Measurements from ENCODE around the gene COX8A.
A peak's percentile ranks its signal among the peaks of the same experiment; 100 is the strongest.

The COX8A gene

DNA sequence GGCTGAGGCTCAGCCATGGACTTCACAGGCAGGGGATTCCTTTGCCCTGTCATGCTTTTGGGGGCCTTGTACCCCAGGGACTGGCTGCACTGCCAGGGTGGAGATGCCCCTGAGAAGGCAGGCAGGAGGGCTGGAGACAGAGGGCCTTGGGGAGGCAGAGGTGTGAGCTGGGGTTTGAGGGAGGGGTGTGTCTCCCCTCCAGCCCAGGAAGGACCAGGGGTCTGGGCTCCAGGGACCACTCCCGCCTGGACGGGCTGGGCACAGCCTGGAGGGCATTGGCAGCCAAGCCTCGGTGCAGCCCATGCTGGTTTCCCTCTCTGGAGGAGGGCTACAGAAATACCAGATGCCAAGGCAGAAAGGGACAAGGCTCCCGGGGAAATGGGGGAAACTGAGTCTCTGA lies 31.3 kb downstream of the COX8A start:
- peaks cover 30% of the 10 kb centered on the region for H3K27me3 Mint-ChIP-seq
- no peaks in the 10 kb centered on the region for H3K9me3 Mint-ChIP-seq
- peaks cover 6% of the 10 kb centered on the region for H3K4me1 Mint-ChIP-seq (ENCODE audit: low read depth)
- H3K4me3 Mint-ChIP-seq, result no peak overlapping the region
- H3K27ac Mint-ChIP-seq, result no peak overlapping the region
- H3K36me3 Mint-ChIP-seq (ENCODE audit: low read depth), result no peaks in the 10 kb centered on the region

DNA sequence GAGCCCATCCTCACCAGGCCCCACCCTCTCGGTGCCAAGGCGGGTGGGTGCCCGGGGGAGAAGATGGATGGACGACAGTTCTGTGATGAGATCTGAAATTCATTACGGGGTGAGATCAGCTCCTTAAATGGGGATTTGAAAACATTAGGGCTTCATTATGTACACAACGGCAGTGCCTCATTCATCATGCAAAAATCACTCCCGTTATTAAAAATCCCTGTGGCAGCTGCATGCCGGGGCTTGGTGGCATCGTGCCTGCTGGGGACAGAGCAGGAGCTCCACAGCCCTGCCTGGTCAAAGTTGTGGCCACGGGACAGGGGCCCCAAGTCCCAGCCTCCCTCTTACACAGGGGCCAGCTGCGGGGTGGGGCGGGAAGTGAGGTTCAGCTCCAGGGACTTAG lies 32.0 kb downstream of the COX8A start:
- Mint-ChIP-seq H3K4me1 (ENCODE audit: low read depth) (peaks cover 6% of the 10 kb centered on the region), H3K4me3 (peak overlapping the region; percentile 13), H3K27me3 (peaks cover 30% of the 10 kb centered on the region), H3K27ac (no peak overlapping the region), H3K36me3 (ENCODE audit: low read depth) (peaks cover 2% of the 10 kb centered on the region), H3K9me3 (no peaks in the 10 kb centered on the region)

DNA sequence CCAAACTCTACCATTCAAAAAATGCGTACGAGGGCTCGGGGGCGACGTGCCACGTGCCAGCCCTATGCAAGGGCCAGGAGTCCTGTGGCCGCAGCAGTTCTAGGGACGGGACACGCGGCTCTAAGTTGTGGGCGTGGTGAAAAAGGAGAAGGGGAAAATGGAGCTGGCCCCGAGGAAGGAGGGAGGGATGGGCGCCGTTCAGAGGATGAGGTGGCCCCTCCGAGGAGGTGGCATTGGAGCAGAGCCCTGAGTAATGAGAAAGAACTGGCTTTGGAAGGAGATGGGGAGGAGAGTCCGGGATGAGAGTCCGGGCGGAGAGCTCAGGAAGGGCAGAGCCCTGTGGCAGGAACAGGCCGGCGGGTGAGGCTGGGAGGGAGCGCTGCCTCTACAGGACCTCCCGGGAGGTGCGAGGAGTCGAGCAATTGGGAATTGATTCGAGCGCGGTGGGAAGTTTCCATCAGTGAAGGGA lies 32.8 kb downstream of the COX8A start:
- H3K27me3 Mint-ChIP-seq, result peaks cover 26% of the 10 kb centered on the region

DNA sequence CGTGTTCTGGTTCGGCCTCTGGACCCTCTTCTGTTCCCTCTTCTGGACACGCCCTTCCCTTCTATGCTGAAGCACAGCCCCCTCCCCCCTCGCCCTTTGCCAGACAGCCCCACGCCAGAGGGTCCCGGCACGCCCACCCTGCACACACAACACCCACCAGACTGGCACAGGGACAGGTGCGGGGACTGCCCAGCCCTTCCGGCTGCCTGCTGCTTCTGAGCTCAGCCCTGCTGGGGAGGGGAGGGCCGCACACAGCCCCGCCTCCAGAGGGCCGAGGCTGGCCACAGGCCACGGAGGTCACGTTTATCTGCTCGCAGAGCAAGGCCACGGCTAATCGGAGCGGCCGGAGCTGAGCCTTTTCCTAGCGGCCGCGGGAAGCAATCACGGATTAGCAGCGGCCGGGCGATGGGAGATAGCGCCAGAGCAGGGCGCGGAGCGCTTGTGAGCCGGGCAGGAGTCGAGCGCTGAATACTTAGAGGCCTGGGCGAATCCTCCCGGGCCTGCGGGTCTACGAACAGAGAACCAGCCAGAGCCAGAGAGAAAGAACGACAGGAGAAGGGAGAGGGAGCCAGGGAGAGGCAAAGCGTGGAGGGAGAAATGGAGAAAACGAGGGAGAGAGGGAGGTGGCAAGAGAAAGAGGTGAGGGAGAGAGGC lies 33.3 kb downstream of the COX8A start:
- Mint-ChIP-seq H3K4me3 (peak overlapping the region; percentile 49), H3K4me1 (ENCODE audit: low read depth) (peaks cover 6% of the 10 kb centered on the region), H3K27ac (no peak overlapping the region), H3K27me3 (peaks cover 26% of the 10 kb centered on the region), H3K36me3 (ENCODE audit: low read depth) (peaks cover 5% of the 10 kb centered on the region), H3K9me3 (no peaks in the 10 kb centered on the region)

More for the DNA sequence above, 32.8 kb downstream of the COX8A start:
- peaks cover 5% of the 10 kb centered on the region for H3K36me3 Mint-ChIP-seq (ENCODE audit: low read depth)
- H3K9me3 Mint-ChIP-seq, result no peaks in the 10 kb centered on the region
- peak overlapping the region; percentile 49 for H3K4me3 Mint-ChIP-seq
- no peak overlapping the region for H3K27ac Mint-ChIP-seq
- H3K4me1 Mint-ChIP-seq (ENCODE audit: low read depth), result peaks cover 6% of the 10 kb centered on the region

DNA sequence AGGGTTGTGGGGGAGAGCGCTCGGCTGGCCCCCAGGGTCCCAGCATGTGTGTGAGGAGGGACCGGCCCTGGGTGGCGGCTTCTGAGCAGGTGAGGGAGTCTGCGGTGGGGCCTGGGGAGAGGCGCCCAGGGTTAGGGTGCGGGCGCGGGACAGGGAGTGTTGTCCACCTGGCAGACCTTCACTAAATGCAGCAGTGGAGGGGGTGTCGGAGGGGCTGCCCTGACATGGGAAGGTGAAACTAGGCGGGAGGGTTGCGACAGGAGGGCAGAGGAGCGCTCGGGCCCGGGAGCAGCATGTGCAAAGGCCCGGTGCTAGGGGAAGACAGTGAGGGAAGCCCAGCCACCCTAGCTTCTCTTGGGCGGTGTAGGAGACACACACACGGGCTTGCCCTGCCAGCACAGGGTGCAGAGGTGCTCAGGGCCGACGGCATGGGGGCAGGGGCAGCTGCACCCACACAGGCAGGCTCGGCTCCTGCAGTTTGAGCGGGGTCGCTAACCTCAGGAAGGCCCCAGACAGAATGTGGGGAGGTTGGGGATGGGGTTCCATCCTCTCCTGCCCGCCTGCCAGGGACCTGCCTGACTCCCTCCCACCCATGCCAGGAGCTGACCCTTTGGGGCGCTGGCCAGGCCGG lies 34.0 kb downstream of the COX8A start:
- Mint-ChIP-seq H3K27me3 (peaks cover 26% of the 10 kb centered on the region), H3K4me1 (ENCODE audit: low read depth) (peaks cover 6% of the 10 kb centered on the region), H3K27ac (no peak overlapping the region), H3K4me3 (no peak overlapping the region), H3K36me3 (ENCODE audit: low read depth) (peaks cover 5% of the 10 kb centered on the region), H3K9me3 (no peaks in the 10 kb centered on the region)

DNA sequence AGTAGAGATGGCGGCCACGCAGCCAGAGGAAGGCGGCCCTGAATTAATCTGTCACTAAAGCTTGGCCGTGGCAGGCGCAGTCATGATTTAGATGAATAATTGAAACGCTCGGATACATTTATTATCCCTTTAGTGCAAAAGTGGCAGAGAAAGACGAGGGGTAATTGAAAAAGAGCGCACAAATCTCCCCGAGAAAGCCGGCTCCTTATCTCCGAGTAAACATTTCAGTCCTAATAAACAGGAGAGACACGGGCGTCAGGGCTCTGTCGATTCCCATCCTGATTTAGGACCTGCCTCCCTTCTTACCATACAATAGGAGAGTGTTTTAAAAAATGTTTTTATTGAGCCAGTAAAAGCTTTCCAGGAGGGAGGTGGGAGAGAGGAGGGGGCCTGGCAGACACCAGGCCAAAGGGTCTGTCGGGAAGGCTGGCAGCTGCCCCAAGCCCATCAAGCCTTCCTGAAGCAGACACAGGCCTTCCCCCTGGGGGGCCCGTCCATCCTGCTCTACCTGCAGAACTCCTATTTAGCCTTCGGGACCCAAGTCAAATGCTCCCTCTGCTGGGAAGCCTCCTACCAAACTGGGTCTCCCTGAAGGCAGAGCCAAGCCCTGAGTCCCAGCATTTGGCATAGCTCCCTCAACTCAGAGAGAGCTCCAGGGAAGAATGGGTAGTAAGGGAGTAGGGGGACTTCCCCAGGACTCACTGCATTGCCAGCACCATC lies 34.7 kb downstream of the COX8A start:
- no peak overlapping the region for H3K4me3 Mint-ChIP-seq
- H3K4me1 Mint-ChIP-seq (ENCODE audit: low read depth), result peaks cover 6% of the 10 kb centered on the region
- no peaks in the 10 kb centered on the region for H3K9me3 Mint-ChIP-seq
- H3K27me3 Mint-ChIP-seq, result peaks cover 26% of the 10 kb centered on the region
- H3K27ac Mint-ChIP-seq, result no peak overlapping the region
- H3K36me3 Mint-ChIP-seq (ENCODE audit: low read depth), result peaks cover 5% of the 10 kb centered on the region

DNA sequence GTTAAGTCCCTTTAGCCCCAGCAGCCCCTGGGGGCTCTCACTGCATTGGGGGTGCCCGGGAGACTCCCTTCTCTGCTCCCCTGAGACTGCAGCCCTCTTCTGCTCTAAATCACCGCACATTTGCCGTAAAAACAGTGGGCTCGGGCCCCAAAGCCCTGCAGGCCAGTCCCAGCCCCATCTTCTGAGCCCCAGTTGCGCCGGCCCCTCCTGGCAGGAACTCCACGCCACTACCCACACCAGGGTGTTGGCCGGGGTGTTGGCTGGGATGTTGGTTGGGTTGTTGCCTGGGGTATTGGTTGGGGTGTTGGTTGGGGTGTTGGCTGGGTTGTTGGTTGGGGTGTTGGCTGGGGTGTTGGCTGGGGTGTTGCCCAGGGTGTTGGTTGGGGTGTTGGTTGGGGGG lies 35.3 kb downstream of the COX8A start:
- Mint-ChIP-seq H3K4me1 (ENCODE audit: low read depth) (peaks cover 6% of the 10 kb centered on the region), H3K27ac (no peak overlapping the region), H3K36me3 (ENCODE audit: low read depth) (peaks cover 5% of the 10 kb centered on the region), H3K9me3 (no peaks in the 10 kb centered on the region), H3K4me3 (no peak overlapping the region), H3K27me3 (peaks cover 26% of the 10 kb centered on the region)

DNA sequence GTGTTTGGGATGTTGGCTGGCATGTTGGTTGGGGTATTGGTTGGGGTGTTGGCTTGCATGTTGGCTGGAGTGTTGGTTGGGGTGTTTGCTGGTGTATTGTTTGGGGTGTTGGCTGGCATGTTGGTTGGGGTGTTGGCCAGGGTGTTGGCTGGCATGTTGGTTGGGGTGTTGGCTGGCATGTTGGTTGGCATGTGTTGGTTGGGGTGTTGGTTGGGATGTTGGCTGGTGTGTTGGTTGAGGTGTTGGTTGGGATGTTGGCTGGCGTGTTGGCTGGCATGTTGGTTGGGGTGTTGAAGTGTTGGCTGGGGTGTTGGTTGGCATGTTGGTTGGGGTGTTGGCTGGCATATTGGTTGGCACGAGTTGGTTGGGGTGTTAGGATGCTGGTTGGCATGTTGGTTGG lies 36.4 kb downstream of the COX8A start:
- no peaks in the 10 kb centered on the region for H3K9me3 Mint-ChIP-seq
- peaks cover 5% of the 10 kb centered on the region for H3K36me3 Mint-ChIP-seq (ENCODE audit: low read depth)
- peaks cover 6% of the 10 kb centered on the region for H3K4me1 Mint-ChIP-seq (ENCODE audit: low read depth)
- H3K27ac Mint-ChIP-seq, result no peak overlapping the region
- H3K4me3 Mint-ChIP-seq, result no peak overlapping the region
- H3K27me3 Mint-ChIP-seq, result peaks cover 26% of the 10 kb centered on the region

DNA sequence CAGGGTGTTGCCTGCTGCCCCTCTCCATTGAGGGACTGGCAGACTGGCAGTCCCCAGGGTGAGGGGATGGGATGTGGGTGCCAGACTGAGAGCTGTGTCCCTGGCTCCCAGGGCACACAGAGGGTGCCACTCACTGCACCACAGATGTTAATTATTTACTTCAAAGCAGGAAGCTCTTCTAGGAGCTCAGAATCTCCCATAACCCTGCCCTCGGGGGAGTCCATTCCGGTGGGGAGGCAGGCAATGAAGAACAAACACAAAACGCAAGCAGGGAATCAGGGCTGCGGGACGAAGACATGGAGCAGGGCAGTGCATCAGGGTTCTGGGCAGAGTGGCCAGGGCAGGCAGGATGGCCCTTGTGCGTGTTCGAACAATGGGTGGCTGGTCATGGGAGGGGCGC lies 37.0 kb downstream of the COX8A start:
- H3K4me1 Mint-ChIP-seq (ENCODE audit: low read depth), result peaks cover 6% of the 10 kb centered on the region

DNA sequence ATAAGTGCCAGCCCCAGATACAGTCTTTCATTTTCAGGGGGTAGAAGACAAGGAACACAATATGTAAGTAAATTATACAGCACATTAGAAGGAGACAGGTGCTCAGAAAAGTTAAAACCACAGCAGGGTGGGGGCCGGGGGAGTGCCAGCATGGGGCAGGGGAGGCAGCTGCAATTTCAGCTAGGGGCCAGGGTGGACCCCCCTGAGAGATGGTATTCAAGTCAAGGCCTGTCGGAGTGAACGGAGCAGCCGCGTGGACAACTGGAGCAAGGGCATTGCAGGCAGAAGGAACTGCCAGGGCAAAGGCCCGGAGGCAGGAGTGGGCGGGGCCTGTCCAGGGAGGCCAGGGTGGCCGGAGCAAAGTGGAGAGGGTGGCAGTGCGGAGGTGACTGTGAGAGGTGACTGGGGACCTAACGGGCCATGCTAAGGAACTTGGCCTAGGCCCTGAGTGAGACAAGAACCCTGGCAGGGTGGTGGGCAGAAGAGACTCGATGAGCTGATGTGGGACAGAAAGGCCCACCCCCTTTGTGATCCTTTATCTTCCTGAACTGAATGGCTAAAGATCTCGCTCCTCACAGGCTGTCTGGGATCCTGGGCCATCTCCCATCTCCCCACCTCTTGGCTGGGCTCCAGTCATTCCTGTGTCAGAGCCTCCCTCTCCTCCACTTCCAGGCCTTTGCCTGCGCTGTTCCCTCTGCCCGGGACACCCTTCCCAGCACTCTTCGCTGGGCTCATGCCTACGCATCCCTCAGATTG lies 38.9 kb downstream of the COX8A start:
- H3K9me3 Mint-ChIP-seq, result no peaks in the 10 kb centered on the region

More for the DNA sequence above, 37.0 kb downstream of the COX8A start:
- Mint-ChIP-seq H3K9me3 (no peaks in the 10 kb centered on the region), H3K27ac (no peak overlapping the region), H3K27me3 (peaks cover 23% of the 10 kb centered on the region), H3K36me3 (ENCODE audit: low read depth) (peaks cover 5% of the 10 kb centered on the region), H3K4me3 (no peak overlapping the region)

DNA sequence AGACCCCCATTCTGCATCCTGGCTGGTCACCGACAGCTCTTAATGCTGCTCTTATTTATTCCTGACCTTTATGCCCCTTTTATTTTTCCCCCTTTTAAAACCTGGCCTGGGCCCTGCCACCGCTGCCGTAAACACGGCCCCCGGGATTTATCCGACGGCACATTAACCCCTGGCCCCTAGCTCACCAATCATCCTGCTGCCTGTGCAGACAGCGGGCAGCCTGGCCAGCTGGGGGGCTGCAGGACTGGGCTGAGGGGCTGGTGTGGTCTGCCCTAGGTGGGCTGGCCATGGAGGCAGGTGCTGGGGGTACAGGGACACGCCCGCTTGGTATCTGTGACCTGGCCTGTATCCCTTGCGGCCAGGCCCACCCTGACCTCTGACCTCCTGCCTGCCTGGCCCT lies 39.9 kb downstream of the COX8A start:
- no peaks in the 10 kb centered on the region for H3K4me1 Mint-ChIP-seq (ENCODE audit: low read depth)
- H3K36me3 Mint-ChIP-seq (ENCODE audit: low read depth), result peaks cover 5% of the 10 kb centered on the region
- no peaks in the 10 kb centered on the region for H3K9me3 Mint-ChIP-seq

More for the DNA sequence above, 38.9 kb downstream of the COX8A start:
- H3K27me3 Mint-ChIP-seq, result peaks cover 6% of the 10 kb centered on the region
- peaks cover 5% of the 10 kb centered on the region for H3K36me3 Mint-ChIP-seq (ENCODE audit: low read depth)
- no peak overlapping the region for H3K27ac Mint-ChIP-seq
- H3K4me3 Mint-ChIP-seq, result no peak overlapping the region
- H3K4me1 Mint-ChIP-seq (ENCODE audit: low read depth), result no peaks in the 10 kb centered on the region

DNA sequence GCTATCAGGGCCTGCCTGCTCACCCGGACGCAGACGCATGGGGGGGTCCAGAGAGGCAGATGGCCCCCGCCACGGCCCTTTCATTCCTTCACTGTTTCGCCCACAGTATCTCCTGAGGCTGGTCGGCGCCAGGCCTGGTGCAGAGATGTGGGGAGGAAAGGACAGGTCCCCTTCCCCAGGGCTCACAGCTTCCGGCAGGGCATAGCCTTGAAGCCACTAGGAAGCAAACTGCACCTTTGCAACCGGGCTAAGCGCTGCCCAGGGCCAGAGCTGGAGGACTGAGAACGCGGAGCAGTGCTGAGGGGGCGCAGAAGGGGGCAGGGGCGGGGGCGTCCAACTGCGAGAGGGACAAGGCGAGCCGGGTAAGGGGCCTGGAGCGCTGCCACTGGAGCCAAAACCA lies 41.1 kb downstream of the COX8A start:
- Mint-ChIP-seq H3K9me3 (no peaks in the 10 kb centered on the region), H3K4me1 (ENCODE audit: low read depth) (no peaks in the 10 kb centered on the region), H3K27me3 (no peaks in the 10 kb centered on the region), H3K4me3 (no peak overlapping the region), H3K27ac (no peak overlapping the region), H3K36me3 (ENCODE audit: low read depth) (peaks cover 5% of the 10 kb centered on the region)

More for the DNA sequence above, 39.9 kb downstream of the COX8A start:
- Mint-ChIP-seq H3K27me3 (no peaks in the 10 kb centered on the region), H3K27ac (no peak overlapping the region), H3K4me3 (no peak overlapping the region)

DNA sequence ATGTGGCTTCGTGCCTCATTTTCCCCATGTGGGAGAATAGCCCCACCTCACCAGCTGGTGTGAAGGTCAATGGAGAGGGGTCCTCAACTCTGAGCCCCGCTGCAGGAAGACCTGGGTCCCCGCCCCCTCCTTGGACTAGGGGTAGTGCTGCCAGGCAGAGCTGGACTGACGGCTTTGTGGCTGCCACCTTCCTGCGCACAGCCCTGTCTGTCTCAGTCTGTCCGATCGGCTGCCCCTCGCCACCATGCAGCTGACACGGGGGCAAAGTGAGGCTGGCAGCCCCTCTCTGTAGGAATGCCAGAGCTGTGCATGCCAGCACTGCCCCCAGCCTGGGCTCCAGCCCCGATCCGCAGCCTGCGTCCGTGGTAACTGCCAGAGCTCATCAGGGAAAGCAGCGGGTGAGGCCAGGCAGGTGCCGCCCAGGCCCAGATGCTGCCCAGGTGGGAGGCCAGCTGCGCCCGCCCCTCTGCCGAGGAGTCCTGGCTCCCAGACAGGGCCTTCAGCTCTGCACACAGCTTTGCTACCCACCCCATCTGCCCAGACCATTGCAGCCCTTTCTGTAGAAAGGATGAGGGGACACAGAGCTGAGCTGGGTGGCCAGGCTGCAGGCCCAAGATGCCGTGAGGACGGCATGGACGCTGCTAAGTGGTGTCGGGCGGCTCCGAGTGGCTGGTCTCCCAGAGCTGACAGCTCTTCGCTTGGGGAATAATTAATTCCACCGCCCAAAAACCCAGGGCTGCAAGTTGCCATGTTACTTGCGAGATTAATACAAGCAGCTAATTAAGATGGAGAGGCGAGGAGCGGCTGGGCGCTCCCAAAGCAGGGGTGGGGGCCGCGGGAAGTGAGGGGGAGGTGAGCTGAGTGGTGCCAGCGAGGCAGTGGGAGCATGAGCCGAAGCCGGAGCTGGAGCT lies 41.8 kb downstream of the COX8A start:
- Mint-ChIP-seq H3K4me3 (no peak overlapping the region), H3K4me1 (ENCODE audit: low read depth) (no peaks in the 10 kb centered on the region)

DNA sequence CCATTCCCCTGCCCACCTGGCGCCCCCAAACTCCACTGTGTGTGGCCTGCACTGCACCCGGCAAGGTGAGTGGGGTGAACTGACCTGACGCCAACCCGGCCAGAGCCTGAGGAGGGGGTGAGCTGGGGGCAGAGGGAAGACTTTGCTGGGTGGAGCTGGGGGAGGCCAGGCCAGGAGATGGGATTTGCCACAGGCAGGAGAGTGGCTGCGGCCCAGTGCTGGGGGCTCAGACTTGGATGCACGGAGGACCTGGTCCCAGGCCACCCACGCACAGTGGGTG lies 43.5 kb downstream of the COX8A start:
- Mint-ChIP-seq H3K9me3 (no peaks in the 10 kb centered on the region), H3K27me3 (no peaks in the 10 kb centered on the region), H3K27ac (no peak overlapping the region), H3K4me1 (ENCODE audit: low read depth) (no peaks in the 10 kb centered on the region), H3K4me3 (no peak overlapping the region), H3K36me3 (ENCODE audit: low read depth) (no peaks in the 10 kb centered on the region)

More for the DNA sequence above, 41.8 kb downstream of the COX8A start:
- H3K27ac Mint-ChIP-seq, result no peak overlapping the region
- no peaks in the 10 kb centered on the region for H3K27me3 Mint-ChIP-seq
- H3K36me3 Mint-ChIP-seq (ENCODE audit: low read depth), result peaks cover 4% of the 10 kb centered on the region
- H3K9me3 Mint-ChIP-seq, result no peaks in the 10 kb centered on the region

Data from stimulated activated naive CD8-positive, alpha-beta T cell treated with anti-CD3 and anti-CD28 coated beads, Interleukin-15, Interleukin-2, amounts not matched to agents 100 ng/mL and 50 ng/mL, for 24 hours (primary cell).